Activated T-helper 2 cell treated with anti-CD3 and anti-CD28 coated beads, Interferon-gamma antibody, Interleukin-2, Interleukin-4, amounts not matched to agents 10 μg/mL and 5 μg/mL and 100 μg/mL, durations not matched to agents 14 hours and 24 hours and 36 hours (primary cell): ENCODE data around the gene DCAF10. TPM values are rescaled to one million over a fixed set of nuclear protein-coding genes. Genes with fewer than 3 reads are reported as not detected.
"Not testable (repeated sequence)": the region's sequence is repeated elsewhere in the genome, so short reads cannot be mapped to it uniquely, and the experiment has no call there.

ENCODE experiments used
- DNase-seq: peaks from one replicate; pipeline ENCODE4 v3.0.0; 2021; ENCODE audit warnings: low spot score
- H3K27ac Mint-ChIP-seq: one replicate; pipeline ENCODE4 v1.8.0; 2021; ENCODE audit warnings: mixed read lengths
- H3K27me3 Mint-ChIP-seq: one replicate; pipeline ENCODE4 v1.8.0; 2021; ENCODE audit warnings: low read depth, mixed read lengths
- H3K36me3 Mint-ChIP-seq: one replicate; pipeline ENCODE4 v1.8.0; 2021; ENCODE audit warnings: low read depth, mixed read lengths
- H3K4me1 Mint-ChIP-seq: one replicate; pipeline ENCODE4 v1.8.0; 2021; ENCODE audit warnings: low read depth, mixed read lengths
- H3K4me3 Mint-ChIP-seq: one replicate; pipeline ENCODE4 v1.8.0; 2021; ENCODE audit warnings: low read depth, mild to moderate bottlenecking, moderate library complexity, mixed read lengths
- H3K9me3 Mint-ChIP-seq: one replicate; pipeline ENCODE4 v1.8.0; 2021; ENCODE audit warnings: mixed read lengths
- intact Hi-C: fragments of 100-400 bp; cut with micrococcal nuclease; formaldehyde crosslinking; loops from one replicate; pipeline ENCODE4 v1.15.1; 2023
- total RNA-seq: library from RNA; stranded (reverse); gene quantifications from 2 replicates; pipeline ENCODE4 v1.2.3, GENCODE V29; 2022

DCAF10 gene
- total RNA-seq, 1 donor from 2014 or later = 17.4 TPM

- no peaks in the 10 kb centered on the region for H3K27me3 Mint-ChIP-seq
- H3K36me3 Mint-ChIP-seq = peaks cover 23% of the 10 kb centered on the region
- no peak overlapping the region for H3K27ac Mint-ChIP-seq
- intact Hi-C loops = loop anchor here (5.0 kb wide), 1 partner anchor 63 kb away; the partner anchor contains the start of gene SLC25A51
- no peak overlapping the region for H3K4me3 Mint-ChIP-seq
- H3K9me3 Mint-ChIP-seq = no peaks in the 10 kb centered on the region
- peaks cover 18% of the 10 kb centered on the region for H3K4me1 Mint-ChIP-seq
- no peak for DNase-seq
Measured at GRCh38 chr9:37839496-37840461, 39.2 kb downstream of the DCAF10 start.

GRCh38 chr9:37840560-37841194, 40.1 kb downstream of the DCAF10 start:
- H3K36me3 Mint-ChIP-seq = peaks cover 26% of the 10 kb centered on the region
- H3K4me3 Mint-ChIP-seq = no peak overlapping the region
- intact Hi-C loops = no loop called here
- no peak for DNase-seq
- H3K4me1 Mint-ChIP-seq = peaks cover 18% of the 10 kb centered on the region
- no peaks in the 10 kb centered on the region for H3K27me3 Mint-ChIP-seq
- no peaks in the 10 kb centered on the region for H3K9me3 Mint-ChIP-seq
- H3K27ac Mint-ChIP-seq = no peak overlapping the region

DNA sequence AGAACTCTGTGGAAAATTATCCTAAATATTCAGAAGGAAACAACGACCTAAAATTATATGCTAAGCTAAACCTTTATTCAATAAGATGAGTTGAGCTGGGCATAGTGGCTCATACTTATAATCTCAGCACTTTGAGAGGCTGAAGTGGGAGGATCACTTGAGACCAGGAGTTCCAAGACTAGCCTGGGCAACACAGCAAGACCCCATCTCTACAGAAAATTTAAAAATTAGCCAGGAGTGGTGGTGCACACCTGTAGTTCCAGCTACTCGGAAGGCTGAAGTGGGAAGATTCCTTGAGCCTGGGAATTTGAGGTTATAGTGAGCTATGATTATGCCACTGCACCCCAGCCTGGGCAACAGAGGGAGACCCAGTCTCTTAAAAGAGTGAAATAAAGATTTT, 51.6 kb downstream of the DCAF10 start:
- H3K4me3 Mint-ChIP-seq = no peak overlapping the region
- peaks cover 20% of the 10 kb centered on the region for H3K36me3 Mint-ChIP-seq
- H3K4me1 Mint-ChIP-seq = no peaks in the 10 kb centered on the region
- no peak for DNase-seq
- no peak overlapping the region for H3K27ac Mint-ChIP-seq
- intact Hi-C loops = no loop called here
- H3K9me3 Mint-ChIP-seq = no peaks in the 10 kb centered on the region
- no peaks in the 10 kb centered on the region for H3K27me3 Mint-ChIP-seq

DNA sequence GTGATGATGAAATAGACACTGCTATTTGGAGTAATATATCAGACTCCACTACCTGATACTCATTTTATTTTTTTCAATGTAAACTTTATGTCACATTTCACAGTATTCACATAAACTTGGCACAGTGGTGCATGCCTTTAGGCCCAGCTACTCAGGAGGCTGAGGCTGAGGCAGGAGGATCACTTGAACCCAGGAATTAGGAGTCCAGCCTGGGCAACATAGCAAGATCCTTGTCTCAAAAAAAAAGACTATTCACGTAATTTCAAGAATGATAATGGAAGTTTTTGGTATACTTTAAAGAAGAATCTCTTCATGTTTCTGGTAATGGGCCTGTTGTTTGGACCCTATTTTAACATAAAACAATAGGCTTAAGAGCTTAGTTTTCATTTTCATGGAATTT, 56.0 kb downstream of the DCAF10 start:
- Mint-ChIP-seq H3K9me3 (no peaks in the 10 kb centered on the region), H3K27me3 (no peaks in the 10 kb centered on the region), H3K27ac (no peak overlapping the region), H3K36me3 (peaks cover 30% of the 10 kb centered on the region), H3K4me3 (no peak overlapping the region), H3K4me1 (no peaks in the 10 kb centered on the region)
- intact Hi-C loops = loop anchor here (5.0 kb wide), 1 partner anchor 46 kb away; the partner anchor contains the start of gene SLC25A51
- no peak for DNase-seq

GRCh38 chr9:37859043-37859442, 58.4 kb downstream of the DCAF10 start:
- intact Hi-C loops = loop anchor here (5.0 kb wide), 1 partner anchor 43 kb away; the partner anchor contains the start of gene SLC25A51

DNA sequence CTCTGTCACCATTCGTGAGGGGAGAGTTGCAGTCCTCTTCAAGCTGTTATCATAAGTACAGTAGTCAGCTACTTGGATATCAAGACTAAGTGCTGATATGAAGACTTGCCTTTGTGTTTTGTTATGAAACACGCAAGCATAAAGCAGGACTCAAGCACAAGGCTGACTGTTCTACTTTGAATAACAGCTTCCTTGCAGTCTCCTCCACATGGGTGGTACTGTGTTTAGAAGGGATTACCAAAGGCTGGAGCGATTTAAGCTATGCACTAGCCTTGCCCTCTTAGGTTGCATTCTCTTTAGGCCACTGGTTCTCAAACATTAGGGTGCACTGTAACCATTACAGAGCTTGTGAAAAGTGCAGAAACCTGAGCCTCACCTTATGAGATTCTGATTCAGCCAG, 61.9 kb downstream of the DCAF10 start:
- H3K27ac Mint-ChIP-seq = no peak overlapping the region
- DNase-seq = no peak
- intact Hi-C loops = no loop called here
- H3K36me3 Mint-ChIP-seq = peaks cover 27% of the 10 kb centered on the region
- H3K4me1 Mint-ChIP-seq = no peaks in the 10 kb centered on the region
- no peaks in the 10 kb centered on the region for H3K9me3 Mint-ChIP-seq
- H3K4me3 Mint-ChIP-seq = no peak overlapping the region
- H3K27me3 Mint-ChIP-seq = no peaks in the 10 kb centered on the region

More at GRCh38 chr9:37859043-37859442, 58.4 kb downstream of the DCAF10 start:
- no peak overlapping the region for H3K27ac Mint-ChIP-seq
- H3K4me1 Mint-ChIP-seq = no peaks in the 10 kb centered on the region
- no peaks in the 10 kb centered on the region for H3K27me3 Mint-ChIP-seq
- no peak for DNase-seq
- H3K36me3 Mint-ChIP-seq = peaks cover 27% of the 10 kb centered on the region
- no peaks in the 10 kb centered on the region for H3K9me3 Mint-ChIP-seq
- H3K4me3 Mint-ChIP-seq = no peak overlapping the region

- intact Hi-C loops = no loop called here
- Mint-ChIP-seq H3K4me3 (no peak overlapping the region), H3K36me3 (peaks cover 12% of the 10 kb centered on the region), H3K27ac (no peak overlapping the region), H3K27me3 (no peaks in the 10 kb centered on the region), H3K4me1 (no peaks in the 10 kb centered on the region), H3K9me3 (no peaks in the 10 kb centered on the region)
- DNase-seq = no peak
Measured at GRCh38 chr9:37870081-37870798, 69.6 kb downstream of the DCAF10 start.

DNA sequence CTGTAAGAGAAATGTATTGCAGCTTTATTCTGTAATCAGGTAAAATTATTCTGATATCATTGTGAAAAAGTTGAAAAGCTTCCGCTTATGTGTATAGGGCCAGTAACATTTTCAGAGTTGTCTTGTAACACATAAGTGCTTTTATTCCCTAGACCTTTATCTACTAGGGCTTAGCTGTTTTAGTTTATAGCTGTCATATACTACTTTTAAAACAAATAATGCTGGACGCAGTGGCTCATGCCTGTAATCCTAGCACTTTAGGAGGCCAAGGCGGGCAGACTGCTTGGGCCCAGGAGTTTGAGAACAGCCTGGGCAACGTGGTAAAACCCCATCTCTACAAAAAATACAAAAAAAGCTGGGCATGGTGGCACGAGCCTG, 70.2 kb downstream of the DCAF10 start:
- Mint-ChIP-seq H3K27me3 (no peaks in the 10 kb centered on the region), H3K4me1 (no peaks in the 10 kb centered on the region), H3K36me3 (peaks cover 14% of the 10 kb centered on the region), H3K9me3 (no peaks in the 10 kb centered on the region), H3K4me3 (no peak overlapping the region), H3K27ac (no peak overlapping the region)
- intact Hi-C loops = no loop called here
- no peak for DNase-seq

DNA sequence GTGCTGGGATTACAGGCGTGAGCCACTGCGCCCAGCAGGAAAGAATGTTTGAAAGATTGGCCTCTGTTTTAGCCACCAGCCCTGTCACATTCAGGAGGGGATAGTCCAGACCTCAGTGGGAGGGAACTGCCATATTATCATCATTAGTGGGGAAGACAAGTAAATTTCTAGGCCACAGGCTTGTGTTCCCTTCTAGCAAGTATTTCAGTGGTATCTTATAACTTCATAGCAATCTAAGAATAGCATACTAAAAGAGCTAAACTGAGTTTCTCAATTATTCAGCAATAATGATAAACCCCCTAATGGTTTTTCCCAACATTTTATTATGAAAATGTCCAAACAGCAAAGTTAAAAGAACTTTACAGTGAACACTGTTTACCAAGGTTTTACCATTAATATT, 73.4 kb downstream of the DCAF10 start:
- H3K4me1 Mint-ChIP-seq = no peaks in the 10 kb centered on the region
- no peak for DNase-seq
- H3K27ac Mint-ChIP-seq = no peak overlapping the region
- H3K27me3 Mint-ChIP-seq = no peaks in the 10 kb centered on the region
- H3K9me3 Mint-ChIP-seq = no peaks in the 10 kb centered on the region
- peaks cover 21% of the 10 kb centered on the region for H3K36me3 Mint-ChIP-seq
- intact Hi-C loops = no loop called here
- no peak overlapping the region for H3K4me3 Mint-ChIP-seq

DNA sequence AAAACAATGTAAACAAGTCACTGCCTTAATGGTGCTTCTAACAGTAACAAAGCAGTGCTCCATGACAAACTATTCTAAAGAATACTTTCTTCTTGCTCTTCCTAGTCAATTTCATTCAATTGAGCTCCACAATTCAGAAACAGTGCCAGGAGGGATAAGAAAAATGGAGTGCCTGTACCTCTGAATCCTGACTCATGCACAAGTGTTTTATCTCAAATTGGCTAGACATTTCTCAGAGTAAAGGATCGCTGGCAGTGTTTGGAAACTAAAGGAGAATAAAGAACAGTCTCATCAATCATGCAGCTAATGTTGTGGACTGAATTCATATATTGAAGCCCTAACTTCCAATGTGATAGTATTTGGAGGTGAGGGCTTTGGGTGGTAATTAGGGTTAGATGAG, 75.8 kb downstream of the DCAF10 start:
- H3K27ac Mint-ChIP-seq = no peak overlapping the region
- H3K9me3 Mint-ChIP-seq = no peaks in the 10 kb centered on the region
- peaks cover 29% of the 10 kb centered on the region for H3K36me3 Mint-ChIP-seq
- no peaks in the 10 kb centered on the region for H3K4me1 Mint-ChIP-seq
- intact Hi-C loops = no loop called here
- no peak for DNase-seq
- H3K27me3 Mint-ChIP-seq = no peaks in the 10 kb centered on the region
- H3K4me3 Mint-ChIP-seq = no peak overlapping the region

DNA sequence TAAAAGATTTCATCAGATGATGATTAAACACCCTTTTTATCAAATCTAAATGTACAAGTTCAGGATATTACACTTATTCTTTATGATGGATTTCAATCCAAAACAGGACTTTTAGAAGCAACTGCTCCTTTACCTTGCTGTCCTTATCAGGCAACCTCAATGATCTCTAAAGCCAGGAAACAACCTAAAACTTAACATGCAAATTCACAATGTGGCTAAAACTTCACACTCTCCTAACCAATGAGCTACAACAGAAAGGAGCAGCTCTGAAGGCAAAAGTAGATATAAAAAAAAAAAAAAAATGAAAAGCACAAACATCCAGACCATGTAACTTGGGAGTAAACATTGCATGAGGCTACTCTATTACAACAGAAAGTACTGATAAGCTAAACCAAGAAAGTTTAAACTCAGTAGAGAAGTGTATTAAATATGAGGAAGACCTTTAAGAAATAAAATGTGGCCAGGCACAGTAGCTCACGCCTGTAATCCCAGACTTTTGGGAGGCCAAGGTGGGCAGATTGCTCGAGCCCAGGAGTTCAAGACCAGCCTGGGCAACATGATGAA, 80.4 kb downstream of the DCAF10 start:
- no peak for DNase-seq
- H3K4me3 Mint-ChIP-seq = no peak overlapping the region
- H3K36me3 Mint-ChIP-seq = peaks cover 40% of the 10 kb centered on the region
- no peaks in the 10 kb centered on the region for H3K27me3 Mint-ChIP-seq
- no peak overlapping the region for H3K27ac Mint-ChIP-seq
- no peaks in the 10 kb centered on the region for H3K9me3 Mint-ChIP-seq
- peaks cover 5% of the 10 kb centered on the region for H3K4me1 Mint-ChIP-seq
- intact Hi-C loops = no loop called here

DNA sequence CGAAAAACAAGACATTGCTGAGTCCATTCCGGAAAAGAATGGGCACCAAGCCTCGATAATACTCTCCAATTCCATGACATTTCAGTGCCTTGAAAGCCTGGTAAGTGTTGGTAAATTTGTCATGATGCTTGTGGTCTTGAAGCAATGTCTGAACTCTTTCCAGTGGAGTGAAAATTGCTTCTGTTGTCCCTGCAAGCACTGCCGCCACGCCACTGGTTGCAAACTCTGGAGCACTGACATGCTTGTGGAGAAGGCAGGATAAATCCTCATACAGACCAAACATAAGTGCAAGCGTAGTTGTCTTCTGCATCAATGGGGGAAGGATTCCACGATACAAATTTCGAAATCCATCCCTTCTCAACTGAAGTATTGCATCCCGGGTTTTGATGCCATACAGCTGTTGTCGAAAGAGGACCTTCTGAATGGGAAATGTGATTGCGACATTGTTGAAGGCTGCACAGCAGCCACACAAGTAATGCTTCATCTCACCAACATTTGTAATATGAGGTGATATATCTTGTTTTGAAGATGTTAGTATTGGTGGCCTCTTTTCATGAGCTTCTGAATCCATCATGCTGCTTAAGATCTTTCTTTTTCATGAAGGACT, 87.5 kb downstream of the DCAF10 start:
- H3K36me3 Mint-ChIP-seq = peaks cover 50% of the 10 kb centered on the region
- H3K4me1 Mint-ChIP-seq, H3K9me3 Mint-ChIP-seq, DNase-seq, H3K4me3 Mint-ChIP-seq, H3K27ac Mint-ChIP-seq, intact Hi-C loops, H3K27me3 Mint-ChIP-seq: not testable (repeated sequence)
